Subcutaneous abdominal adipose tissue (tissue), 5 donors: Measurements from ENCODE around the gene ZNF202.
"Not testable (repeated sequence)": the region's sequence is repeated elsewhere in the genome, so short reads cannot be mapped to it uniquely, and the experiment has no call there.

Experiments
- H3K27ac ChIP-seq: one replicate; pipeline ENCODE4 v1.7.0; 2013; ENCODE audit warnings: low read depth, mild to moderate bottlenecking, inconsistent platforms, low read length, moderate library complexity
- H3K27me3 ChIP-seq, 5 donors: one replicate each; pipeline ENCODE4 v1.7.0; 2013; ENCODE audit warnings: low read length in 5 of 5, inconsistent platforms in 1 of 5; ENCODE audit not compliant: control insufficient read depth in 5 of 5, insufficient read depth in 4 of 5
- H3K36me3 ChIP-seq, 5 donors: one replicate each; pipeline ENCODE4 v1.7.0; 2013; ENCODE audit warnings: low read length in 5 of 5; ENCODE audit not compliant: control insufficient read depth in 5 of 5, insufficient read depth in 5 of 5
- H3K4me1 ChIP-seq, 5 donors: one replicate each; pipeline ENCODE4 v1.7.0; 2013; ENCODE audit warnings: low read length in 5 of 5, mild to moderate bottlenecking in 3 of 5, moderate library complexity in 1 of 5; ENCODE audit not compliant: control insufficient read depth in 5 of 5, insufficient read depth in 5 of 5
- H3K4me3 ChIP-seq, 5 donors: one replicate each; pipeline ENCODE4 v1.7.0; 2013; ENCODE audit warnings: low read length in 5 of 5, low read depth in 1 of 5
- H3K9ac ChIP-seq, 5 donors: one replicate each; pipeline ENCODE4 v1.7.0; 2013; ENCODE audit warnings: low read length in 5 of 5, mild to moderate bottlenecking in 4 of 5, moderate library complexity in 3 of 5
- H3K9me3 ChIP-seq, 5 donors: one replicate each; pipeline ENCODE4 v1.7.0; 2013; ENCODE audit warnings: low read length in 5 of 5; ENCODE audit not compliant: control insufficient read depth in 5 of 5
- donor health status: healthy.
- donor health status: healthy.
- donor health status: healthy.
- donor health status: healthy.
- donor health status: healthy.

Gene ZNF202

GRCh38 chr11:123762422-123762821 lies 21.0 kb upstream of the ZNF202 start:
- peaks cover 10 to 14% (median 11%) of the 10 kb centered on the region in 5 donors for H3K9me3 ChIP-seq

GRCh38 chr11:123760894-123761293 lies 19.4 kb upstream of the ZNF202 start:
- Histone ChIP-seq H3K9ac (no peak overlapping the region), H3K27ac (no peak overlapping the region), H3K4me1 (no peaks in the 10 kb centered on the region), H3K36me3 (no peaks in the 10 kb centered on the region), H3K9me3 (peaks cover 10 to 14% (median 11%) of the 10 kb centered on the region in 5 donors), H3K27me3 (no peaks in the 10 kb centered on the region), H3K4me3 (no peak overlapping the region)

More at GRCh38 chr11:123762422-123762821, 21.0 kb upstream of the ZNF202 start:
- H3K27me3 ChIP-seq: no peaks in the 10 kb centered on the region
- no peak overlapping the region for H3K9ac ChIP-seq
- H3K4me3 ChIP-seq: no peak overlapping the region
- H3K4me1 ChIP-seq: no peaks in the 10 kb centered on the region
- H3K27ac ChIP-seq: no peak overlapping the region
- no peaks in the 10 kb centered on the region for H3K36me3 ChIP-seq

- peaks cover 8 to 14% (median 10%) of the 10 kb centered on the region in 5 donors for H3K9me3 ChIP-seq
- no peaks in the 10 kb centered on the region for H3K36me3 ChIP-seq
- no peak overlapping the region for H3K9ac ChIP-seq
- no peaks in the 10 kb centered on the region for H3K4me1 ChIP-seq
- no peak overlapping the region for H3K4me3 ChIP-seq
- no peak overlapping the region for H3K27ac ChIP-seq
- no peaks in the 10 kb centered on the region for H3K27me3 ChIP-seq
Observed at GRCh38 chr11:123757976-123758375, 16.5 kb upstream of the ZNF202 start.

- H3K4me1 ChIP-seq: no peaks in the 10 kb centered on the region
- no peaks in the 10 kb centered on the region for H3K27me3 ChIP-seq
- no peak overlapping the region for H3K27ac ChIP-seq
- no peak overlapping the region for H3K4me3 ChIP-seq
- H3K36me3 ChIP-seq: no peaks in the 10 kb centered on the region
- no peaks in the 10 kb centered on the region for H3K9me3 ChIP-seq
- no peak overlapping the region for H3K9ac ChIP-seq
Observed at GRCh38 chr11:123755813-123756212, 14.4 kb upstream of the ZNF202 start.

GRCh38 chr11:123755344-123755743 lies 13.9 kb upstream of the ZNF202 start:
- H3K9me3 ChIP-seq: no peaks in the 10 kb centered on the region
- no peak overlapping the region for H3K4me3 ChIP-seq
- H3K4me1 ChIP-seq: no peaks in the 10 kb centered on the region
- no peaks in the 10 kb centered on the region for H3K27me3 ChIP-seq
- H3K36me3 ChIP-seq: no peaks in the 10 kb centered on the region
- H3K27ac ChIP-seq: no peak overlapping the region
- no peak overlapping the region for H3K9ac ChIP-seq

- Histone ChIP-seq H3K4me3 (no peak within 1 kb of the TSS), H3K36me3 (no peaks in the 10 kb centered on the region), H3K27ac (no peak within 1 kb of the TSS), H3K4me1 (no peaks in the 10 kb centered on the region), H3K9me3 (no peaks in the 10 kb centered on the region), H3K9ac (no peak within 1 kb of the TSS), H3K27me3 (no peaks in the 10 kb centered on the region)
Observed at GRCh38 chr11:123754101-123754568, 12.7 kb upstream of the ZNF202 start, which contains the start of gene OR6X1. OR6X1 (minus strand) TSS chr11:123754518; CDS start chr11:123754518, 0 bp downstream.

GRCh38 chr11:123753110-123753509 lies 11.7 kb upstream of the ZNF202 start:
- Histone ChIP-seq H3K4me3 (no peak overlapping the region), H3K27ac (no peak overlapping the region), H3K27me3 (no peaks in the 10 kb centered on the region), H3K36me3 (no peaks in the 10 kb centered on the region), H3K9me3 (peaks cover 0 to 3% (median 0%) of the 10 kb centered on the region in 5 donors), H3K9ac (no peak overlapping the region), H3K4me1 (no peaks in the 10 kb centered on the region)

- peaks cover 0 to 3% (median 0%) of the 10 kb centered on the region in 5 donors for H3K9me3 ChIP-seq
- no peaks in the 10 kb centered on the region for H3K27me3 ChIP-seq
- no peaks in the 10 kb centered on the region for H3K4me1 ChIP-seq
- no peak overlapping the region for H3K27ac ChIP-seq
- H3K9ac ChIP-seq: no peak overlapping the region
- H3K36me3 ChIP-seq: no peaks in the 10 kb centered on the region
- no peak overlapping the region for H3K4me3 ChIP-seq
Observed at GRCh38 chr11:123751781-123752180, 10.3 kb upstream of the ZNF202 start.

GRCh38 chr11:123748349-123748748 lies 6.9 kb upstream of the ZNF202 start:
- not testable (repeated sequence) for H3K36me3 ChIP-seq, H3K27me3 ChIP-seq, H3K4me1 ChIP-seq, H3K9ac ChIP-seq, H3K27ac ChIP-seq, H3K4me3 ChIP-seq, H3K9me3 ChIP-seq

- Histone ChIP-seq H3K36me3 (no peaks in the 10 kb centered on the region), H3K9ac (no peak overlapping the region), H3K4me3 (no peak overlapping the region), H3K27ac (no peak overlapping the region), H3K4me1 (peaks cover 0 to 13% (median 8%) of the 10 kb centered on the region in 5 donors), H3K27me3 (peaks cover 0 to 4% (median 0%) of the 10 kb centered on the region in 5 donors), H3K9me3 (peaks cover 0 to 3% (median 0%) of the 10 kb centered on the region in 5 donors)
Observed at GRCh38 chr11:123745764-123746451, 4.4 kb upstream of the ZNF202 start.
